Hepatocyte (in vitro differentiated cells): ENCODE results near the gene PRDM12.

Experiments
- CTCF ChIP-seq: fragments of 200-600 bp; sonication (generic); IDR thresholded peaks from 2 replicates; pipeline ENCODE4 v1.5.1; 2016; ENCODE audit warnings: antibody characterized with exemption, mild to moderate bottlenecking; ENCODE audit not compliant: poor library complexity
- EZH2 ChIP-seq: fragments of 200-600 bp; sonication (generic); IDR thresholded peaks from 2 replicates; pipeline ENCODE4 v1.6.1; 2016; ENCODE audit warnings: antibody characterized with exemption, mild to moderate bottlenecking, borderline replicate concordance
- EZH2phosphoT487 ChIP-seq: fragments of 200-600 bp; sonication (generic); IDR thresholded peaks from one replicate; pipeline ENCODE4 v1.6.1; 2018; ENCODE audit warnings: antibody characterized with exemption, mild to moderate bottlenecking, low read depth, moderate library complexity; ENCODE audit not compliant: unreplicated experiment, severe bottlenecking

- TF ChIP-seq CTCF (no peak), EZH2phosphoT487 (peak; percentile 72), EZH2 (peak; percentile 94)
Observed at GRCh38 chr9:130660683-130661450, 3.5 kb upstream of the PRDM12 start.
